ENCODE results near the gene GLDC.

The GLDC gene

DNA sequence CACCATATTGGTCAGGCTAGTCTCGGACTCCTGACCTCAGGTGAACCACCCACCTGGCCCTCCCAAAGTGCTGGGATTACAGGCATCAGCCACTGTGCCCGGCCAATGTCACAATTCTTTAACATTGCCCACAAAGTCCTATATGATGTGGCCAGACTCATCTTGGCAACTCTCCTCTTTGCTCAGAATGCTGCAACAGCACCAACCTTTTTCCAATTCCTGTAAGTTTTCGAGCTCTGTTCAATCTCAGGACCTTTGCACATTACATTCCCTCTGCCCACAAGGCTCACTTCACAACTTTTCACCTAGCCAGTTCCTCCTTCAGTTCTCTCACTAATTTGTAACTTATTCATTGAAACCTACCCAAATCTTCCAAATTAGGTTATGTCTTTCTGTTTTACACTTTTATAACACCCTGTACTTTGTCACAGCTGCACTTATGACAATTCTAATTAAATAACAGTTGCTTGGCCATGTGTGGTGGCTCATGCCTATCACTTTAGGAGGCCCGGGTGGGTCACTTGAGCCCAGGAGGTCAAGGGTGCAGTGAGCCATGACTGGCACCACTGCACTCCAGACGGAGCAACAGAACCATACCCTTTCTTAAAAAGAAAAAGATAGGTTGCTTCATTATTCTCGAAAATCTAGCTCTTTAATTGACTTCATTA, 30.9 kb upstream of the GLDC start:
- Histone ChIP-seq H3K27ac (ENCODE audit: low read length) (no peak overlapping the region), H3K9ac (ENCODE audit: low read depth, low read length) (no peak overlapping the region), H3K27me3 (ENCODE audit: insufficient read depth, low read length) (no peaks in the 10 kb centered on the region), H3K9me3 (ENCODE audit: insufficient read depth, low read depth, low read length) (no peaks in the 10 kb centered on the region), H3K36me3 (ENCODE audit: insufficient read depth, low read depth, low read length) (peaks cover 6% of the 10 kb centered on the region; the same call in 1 of the 2 replicates), H3K4me3 (ENCODE audit: low read length) (no peak overlapping the region), H3K4me1 (ENCODE audit: insufficient read depth, low read length) (no peaks in the 10 kb centered on the region)

GRCh38 chr9:6675268-6675667, 29.7 kb upstream of the GLDC start:
- Histone ChIP-seq H3K9ac (ENCODE audit: low read depth, low read length) (no peak overlapping the region), H3K27ac (ENCODE audit: low read length) (no peak overlapping the region), H3K27me3 (ENCODE audit: insufficient read depth, low read length) (no peaks in the 10 kb centered on the region), H3K36me3 (ENCODE audit: insufficient read depth, low read depth, low read length) (peaks cover 11% of the 10 kb centered on the region), H3K9me3 (ENCODE audit: insufficient read depth, low read depth, low read length) (no peaks in the 10 kb centered on the region), H3K4me3 (ENCODE audit: low read length) (no peak overlapping the region), H3K4me1 (ENCODE audit: insufficient read depth, low read length) (no peaks in the 10 kb centered on the region)

GRCh38 chr9:6673326-6674025, 27.9 kb upstream of the GLDC start:
- Histone ChIP-seq H3K4me1 (ENCODE audit: insufficient read depth, low read length) (no peaks in the 10 kb centered on the region), H3K4me3 (ENCODE audit: low read length) (no peak overlapping the region), H3K9ac (ENCODE audit: low read depth, low read length) (no peak overlapping the region), H3K9me3 (ENCODE audit: insufficient read depth, low read depth, low read length) (no peaks in the 10 kb centered on the region), H3K36me3 (ENCODE audit: insufficient read depth, low read depth, low read length) (peaks cover 12% of the 10 kb centered on the region), H3K27ac (ENCODE audit: low read length) (no peak overlapping the region), H3K27me3 (ENCODE audit: insufficient read depth, low read length) (no peaks in the 10 kb centered on the region)

DNA sequence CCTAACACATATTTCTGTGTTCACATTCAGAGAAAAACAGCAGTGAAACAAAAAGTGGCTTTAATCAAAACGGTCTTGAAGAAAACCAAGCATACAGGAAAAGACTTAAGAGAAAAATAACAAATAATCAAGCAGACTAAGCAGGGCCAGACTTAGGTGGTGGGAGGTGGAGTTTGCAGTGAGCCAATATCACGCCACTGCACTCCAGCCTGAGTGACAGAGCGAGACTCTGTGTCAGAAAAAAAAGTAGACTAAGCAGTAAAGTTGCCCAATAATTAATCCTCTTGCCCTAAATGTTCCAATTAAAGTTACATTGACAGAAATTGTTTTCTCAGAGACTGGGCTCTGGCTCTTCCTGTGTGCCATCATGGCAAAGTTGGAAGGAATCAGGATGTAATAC, 26.6 kb upstream of the GLDC start:
- H3K4me1 ChIP-seq (ENCODE audit: insufficient read depth, low read length): no peaks in the 10 kb centered on the region

DNA sequence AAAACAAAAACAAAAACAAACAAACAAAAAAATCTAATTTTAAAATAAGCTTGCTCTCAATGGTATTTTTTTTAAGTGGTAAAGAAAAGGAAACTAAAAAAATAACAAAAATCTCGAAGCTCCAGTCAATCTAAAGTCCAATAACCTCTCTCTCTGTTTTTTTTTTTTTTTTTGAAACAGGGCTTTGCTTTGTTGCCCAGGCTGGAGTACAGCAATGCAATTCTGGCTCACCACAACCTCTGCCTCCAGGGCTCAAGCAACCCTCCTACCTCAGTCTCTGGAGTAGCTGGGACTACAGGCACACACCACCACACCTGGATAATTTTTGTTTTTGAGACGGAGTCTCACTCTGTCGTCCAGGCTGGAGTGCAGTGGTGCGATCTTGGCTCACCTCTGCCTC, 25.9 kb upstream of the GLDC start:
- H3K4me1 ChIP-seq (ENCODE audit: insufficient read depth, low read length): no peaks in the 10 kb centered on the region
- H3K27me3 ChIP-seq (ENCODE audit: insufficient read depth, low read length): no peaks in the 10 kb centered on the region
- H3K9ac ChIP-seq (ENCODE audit: low read depth, low read length): no peak overlapping the region
- H3K27ac ChIP-seq (ENCODE audit: low read length): no peak overlapping the region
- H3K4me3 ChIP-seq (ENCODE audit: low read length): no peak overlapping the region
- H3K36me3 ChIP-seq (ENCODE audit: insufficient read depth, low read depth, low read length): peaks cover 12% of the 10 kb centered on the region
- H3K9me3 ChIP-seq (ENCODE audit: insufficient read depth, low read depth, low read length): no peaks in the 10 kb centered on the region

More for the DNA sequence above, 26.6 kb upstream of the GLDC start:
- Histone ChIP-seq H3K9ac (ENCODE audit: low read depth, low read length) (no peak overlapping the region), H3K27me3 (ENCODE audit: insufficient read depth, low read length) (no peaks in the 10 kb centered on the region), H3K4me3 (ENCODE audit: low read length) (no peak overlapping the region), H3K36me3 (ENCODE audit: insufficient read depth, low read depth, low read length) (peaks cover 12% of the 10 kb centered on the region), H3K27ac (ENCODE audit: low read length) (no peak overlapping the region), H3K9me3 (ENCODE audit: insufficient read depth, low read depth, low read length) (no peaks in the 10 kb centered on the region)

GRCh38 chr9:6669881-6670280, 24.4 kb upstream of the GLDC start:
- Histone ChIP-seq H3K9ac (ENCODE audit: low read depth, low read length) (no peak overlapping the region), H3K36me3 (ENCODE audit: insufficient read depth, low read depth, low read length) (peaks cover 12% of the 10 kb centered on the region), H3K4me3 (ENCODE audit: low read length) (no peak overlapping the region), H3K27ac (ENCODE audit: low read length) (no peak overlapping the region), H3K9me3 (ENCODE audit: insufficient read depth, low read depth, low read length) (no peaks in the 10 kb centered on the region), H3K27me3 (ENCODE audit: insufficient read depth, low read length) (no peaks in the 10 kb centered on the region), H3K4me1 (ENCODE audit: insufficient read depth, low read length) (no peaks in the 10 kb centered on the region)

GRCh38 chr9:6667633-6668280, 22.2 kb upstream of the GLDC start:
- Histone ChIP-seq H3K4me1 (ENCODE audit: insufficient read depth, low read length) (no peaks in the 10 kb centered on the region; the same call in 1 of the 2 replicates), H3K4me3 (ENCODE audit: low read length) (no peak overlapping the region), H3K9me3 (ENCODE audit: insufficient read depth, low read depth, low read length) (no peaks in the 10 kb centered on the region), H3K36me3 (ENCODE audit: insufficient read depth, low read depth, low read length) (peaks cover 12% of the 10 kb centered on the region), H3K27ac (ENCODE audit: low read length) (no peak overlapping the region), H3K27me3 (ENCODE audit: insufficient read depth, low read length) (no peaks in the 10 kb centered on the region), H3K9ac (ENCODE audit: low read depth, low read length) (no peak overlapping the region)

- Histone ChIP-seq H3K9ac (ENCODE audit: low read depth, low read length) (no peak overlapping the region), H3K4me1 (ENCODE audit: insufficient read depth, low read length) (no peaks in the 10 kb centered on the region; the same call in 1 of the 2 replicates), H3K9me3 (ENCODE audit: insufficient read depth, low read depth, low read length) (no peaks in the 10 kb centered on the region), H3K27ac (ENCODE audit: low read length) (no peak overlapping the region), H3K27me3 (ENCODE audit: insufficient read depth, low read length) (no peaks in the 10 kb centered on the region), H3K4me3 (ENCODE audit: low read length) (no peak overlapping the region), H3K36me3 (ENCODE audit: insufficient read depth, low read depth, low read length) (peaks cover 10% of the 10 kb centered on the region)
These were observed 21.6 kb upstream of the GLDC start for GRCh38 chr9:6667080-6667479.

GRCh38 chr9:6665628-6666027, 20.1 kb upstream of the GLDC start:
- Histone ChIP-seq H3K27ac (ENCODE audit: low read length) (no peak overlapping the region), H3K9me3 (ENCODE audit: insufficient read depth, low read depth, low read length) (no peaks in the 10 kb centered on the region), H3K4me1 (ENCODE audit: insufficient read depth, low read length) (no peaks in the 10 kb centered on the region; the same call in 1 of the 2 replicates), H3K9ac (ENCODE audit: low read depth, low read length) (no peak overlapping the region), H3K27me3 (ENCODE audit: insufficient read depth, low read length) (no peaks in the 10 kb centered on the region), H3K4me3 (ENCODE audit: low read length) (no peak overlapping the region), H3K36me3 (ENCODE audit: insufficient read depth, low read depth, low read length) (peaks cover 4% of the 10 kb centered on the region)

DNA sequence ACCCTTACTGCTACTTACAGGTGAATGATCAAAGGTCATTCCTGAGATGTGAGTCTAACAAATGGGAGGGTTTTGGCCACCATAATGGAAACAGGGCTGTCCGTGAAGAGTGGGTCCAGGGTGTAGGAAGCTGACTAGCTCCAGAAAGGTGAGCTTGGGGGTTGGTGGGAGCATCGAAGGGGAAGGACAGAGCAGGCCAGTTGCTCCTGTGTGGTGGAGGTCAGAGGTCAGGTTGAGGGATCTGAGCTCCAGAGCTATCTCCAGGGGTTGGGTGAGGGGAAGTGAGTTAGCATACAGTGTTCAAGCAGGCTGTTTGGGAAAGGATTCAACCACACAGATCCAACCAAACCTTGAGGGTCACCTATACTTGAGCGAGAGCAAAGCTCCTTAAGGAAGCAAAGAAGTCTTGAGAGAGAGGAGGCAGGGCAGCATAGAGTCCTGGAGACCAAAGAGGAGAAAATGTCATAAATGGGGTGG, 18.7 kb upstream of the GLDC start:
- H3K36me3 ChIP-seq (ENCODE audit: insufficient read depth, low read depth, low read length): no peaks in the 10 kb centered on the region
- no peak overlapping the region for H3K4me3 ChIP-seq (ENCODE audit: low read length)
- H3K27ac ChIP-seq (ENCODE audit: low read length): no peak overlapping the region
- H3K27me3 ChIP-seq (ENCODE audit: insufficient read depth, low read length): no peaks in the 10 kb centered on the region
- no peaks in the 10 kb centered on the region for H3K9me3 ChIP-seq (ENCODE audit: insufficient read depth, low read depth, low read length)
- H3K9ac ChIP-seq (ENCODE audit: low read depth, low read length): no peak overlapping the region; the same call in 1 of the 2 replicates
- H3K4me1 ChIP-seq (ENCODE audit: insufficient read depth, low read length): no peaks in the 10 kb centered on the region; the same call in 1 of the 2 replicates

DNA sequence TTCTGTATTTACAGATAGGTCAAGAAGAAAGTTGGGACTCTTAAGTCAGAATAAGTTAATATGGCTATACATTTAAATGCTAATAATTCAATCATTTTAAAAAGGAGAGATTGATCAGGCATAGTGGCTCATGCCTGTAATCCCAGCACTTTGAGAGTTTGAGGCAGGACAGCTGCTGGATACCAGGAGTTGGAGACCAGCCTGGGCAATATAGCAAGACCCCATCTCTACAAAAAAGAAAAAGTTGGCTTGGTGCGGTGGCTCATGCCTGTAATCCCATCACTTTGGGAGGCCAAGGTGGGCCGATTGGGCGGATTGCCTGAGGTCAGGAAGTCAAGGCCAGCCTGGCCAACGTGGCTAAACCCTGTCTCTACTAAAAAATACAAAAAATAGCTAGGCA, 15.0 kb upstream of the GLDC start:
- H3K4me1 ChIP-seq (ENCODE audit: insufficient read depth, low read length): no peaks in the 10 kb centered on the region; the same call in 1 of the 2 replicates
- no peak overlapping the region for H3K4me3 ChIP-seq (ENCODE audit: low read length)
- peaks cover 2% of the 10 kb centered on the region; the same call in 1 of the 2 replicates for H3K36me3 ChIP-seq (ENCODE audit: insufficient read depth, low read depth, low read length)
- H3K27ac ChIP-seq (ENCODE audit: low read length): no peak overlapping the region
- no peak overlapping the region for H3K9ac ChIP-seq (ENCODE audit: low read depth, low read length)
- H3K9me3 ChIP-seq (ENCODE audit: insufficient read depth, low read depth, low read length): no peaks in the 10 kb centered on the region
- no peaks in the 10 kb centered on the region for H3K27me3 ChIP-seq (ENCODE audit: insufficient read depth, low read length)

Data from iPS-20b (cell line).